Neural crest cell (in vitro differentiated cells): Measurements from ENCODE around the gene ATRAID. TPM values are rescaled to one million over a fixed set of nuclear protein-coding genes. Genes with fewer than 3 reads are reported as not detected.

Experiments
- DNase-seq: peaks from one replicate; pipeline ENCODE4 v3.0.0; 2021; ENCODE audit warnings: low read depth, mixed read lengths, low spot score
- H3K27ac Mint-ChIP-seq: one replicate; pipeline ENCODE4 v1.8.0; 2021; ENCODE audit warnings: mild to moderate bottlenecking, mixed read lengths; ENCODE audit not compliant: unreplicated experiment
- H3K27me3 Mint-ChIP-seq: 2 replicates; pipeline ENCODE4 v1.8.0; 2021; ENCODE audit warnings: low read depth, mild to moderate bottlenecking, mixed read lengths
- H3K36me3 Mint-ChIP-seq: 2 replicates; pipeline ENCODE4 v1.8.0; 2021; ENCODE audit warnings: low read depth, mild to moderate bottlenecking, mixed read lengths
- H3K4me1 Mint-ChIP-seq: 2 replicates; pipeline ENCODE4 v1.8.0; 2021; ENCODE audit warnings: mixed read lengths
- H3K4me3 Mint-ChIP-seq: one replicate; pipeline ENCODE4 v1.8.0; 2021; ENCODE audit warnings: mild to moderate bottlenecking, mixed read lengths
- H3K9me3 Mint-ChIP-seq: 2 replicates; pipeline ENCODE4 v1.8.0; 2021; ENCODE audit warnings: mixed read lengths
- CTCF ChIP-seq: fragments of 200-600 bp; sonication (generic); conservative IDR thresholded peaks from 2 replicates; pipeline ENCODE4 v1.5.0; 2021; ENCODE audit warnings: antibody characterized with exemption, mild to moderate bottlenecking
- total RNA-seq: library from RNA; stranded (reverse); gene quantifications from 2 replicates; pipeline ENCODE4 v1.2.1, GENCODE V29; 2021

The ATRAID gene
- total RNA-seq, 1 donor from 2014 or later, result 86.3 TPM

DNA sequence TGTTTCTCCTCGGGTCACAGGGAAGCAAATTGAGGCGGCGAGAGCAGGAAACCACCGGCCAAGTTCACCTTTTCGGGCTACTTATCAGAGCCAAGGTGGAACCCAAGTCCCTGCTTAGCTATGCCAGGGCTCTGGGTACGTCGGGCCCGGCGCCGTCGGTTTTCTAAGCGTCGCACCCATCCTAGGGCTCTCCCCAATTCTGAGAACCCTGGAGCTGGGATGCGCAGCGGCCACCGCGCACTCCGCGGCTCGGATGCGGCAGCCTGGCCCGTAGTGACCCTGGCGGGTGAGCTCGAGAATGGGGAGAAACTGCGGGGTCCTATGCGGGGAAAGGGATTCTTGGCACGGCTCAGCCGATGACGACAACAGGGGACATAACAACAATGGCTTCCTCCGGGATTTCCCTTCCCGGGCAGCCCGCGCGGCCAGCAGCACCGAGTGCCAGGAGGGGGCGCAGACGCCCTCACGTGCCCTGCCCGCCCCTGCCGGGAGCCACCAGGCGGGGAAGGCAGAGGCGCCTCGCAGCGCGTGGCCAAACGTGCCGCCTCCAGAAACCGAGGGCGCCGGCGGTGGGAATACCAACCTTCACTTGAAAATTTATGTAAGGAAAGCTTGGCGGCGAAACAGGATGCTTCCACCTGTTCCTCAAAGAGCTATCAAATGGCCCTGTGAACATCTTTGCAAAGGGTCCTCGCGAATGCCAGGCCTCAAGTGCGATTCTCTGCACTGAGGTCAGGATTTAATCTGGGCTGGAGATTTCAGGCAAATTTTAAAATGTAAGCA lies 53.1 kb downstream of the ATRAID start:
- Mint-ChIP-seq H3K4me3 (peak overlapping the region; percentile 83), H3K9me3 (no peaks in the 10 kb centered on the region), H3K4me1 (peaks cover 15% of the 10 kb centered on the region), H3K27me3 (peaks cover 27% of the 10 kb centered on the region), H3K27ac (no peak overlapping the region), H3K36me3 (peaks cover 3% of the 10 kb centered on the region)
- TF ChIP-seq CTCF, result peak; percentile 68
- DNase-seq, result peak; percentile 76

GRCh38 chr2:27265536-27265870 lies 53.7 kb downstream of the ATRAID start:
- Mint-ChIP-seq H3K4me1 (peaks cover 15% of the 10 kb centered on the region), H3K4me3 (peak overlapping the region; percentile 27), H3K9me3 (no peaks in the 10 kb centered on the region), H3K36me3 (peaks cover 3% of the 10 kb centered on the region), H3K27me3 (peaks cover 27% of the 10 kb centered on the region), H3K27ac (no peak overlapping the region)
- TF ChIP-seq CTCF, result no peak
- no peak for DNase-seq

Other genes starting within 250 kb of the ATRAID start
- 16.3 and 17.5 TPM in 2 replicates for gene MAPRE3, start 241.4 kb upstream of the ATRAID start, total RNA-seq
- gene TMEM214, start 179.1 kb upstream of the ATRAID start, total RNA-seq, result 54.0 and 55.2 TPM in 2 replicates
- 67.2 and 67.7 TPM in 2 replicates for gene AGBL5, start 160.4 kb upstream of the ATRAID start, total RNA-seq
- gene OST4, start 140.4 kb upstream of the ATRAID start, total RNA-seq, result 232 and 236 TPM in 2 replicates
- gene EMILIN1, start 133.4 kb upstream of the ATRAID start, total RNA-seq, result 22.6 and 24.1 TPM in 2 replicates
- 10.0 and 10.6 TPM in 2 replicates for gene KHK, start 125.3 kb upstream of the ATRAID start, total RNA-seq
- gene CGREF1, start 92.9 kb upstream of the ATRAID start, total RNA-seq, result 1.3 and 2.1 TPM in 2 replicates
- 0.47 and 0.82 TPM in 2 replicates for gene ABHD1, start 88.2 kb upstream of the ATRAID start, total RNA-seq
- gene PREB, start 77.4 kb upstream of the ATRAID start, total RNA-seq, result 52.5 and 56.3 TPM in 2 replicates
- gene PRR30, start 72.6 kb upstream of the ATRAID start, total RNA-seq, result not detected in 2 replicates
- not detected in 2 replicates for gene TCF23, start 63.0 kb upstream of the ATRAID start, total RNA-seq
- 129 and 140 TPM in 2 replicates for gene SLC5A6, start 227 bp downstream of the ATRAID start, total RNA-seq
- 117 and 127 TPM in 2 replicates for gene CAD, start 5.3 kb downstream of the ATRAID start, total RNA-seq
- gene SLC30A3, start 51.0 kb downstream of the ATRAID start, total RNA-seq, result 0.48 and 0.93 TPM in 2 replicates
- not detected in 2 replicates for gene DNAJC5G, start 63.4 kb downstream of the ATRAID start, total RNA-seq
- not detected in 2 replicates for gene TRIM54, start 70.4 kb downstream of the ATRAID start, total RNA-seq
- gene UCN, start 96.4 kb downstream of the ATRAID start, total RNA-seq, result 1.6 and 1.9 TPM in 2 replicates
- gene MPV17, start 111.1 kb downstream of the ATRAID start, total RNA-seq, result 84.5 and 90.7 TPM in 2 replicates
- gene GTF3C2, start 144.7 kb downstream of the ATRAID start, total RNA-seq, result 109 and 114 TPM in 2 replicates
- gene EIF2B4, start 158.3 kb downstream of the ATRAID start, total RNA-seq, result 72.5 TPM in 2 replicates
- gene SNX17, start 158.6 kb downstream of the ATRAID start, total RNA-seq, result 104 and 109 TPM in 2 replicates
- 26.5 and 27.9 TPM in 2 replicates for gene ZNF513, start 168.7 kb downstream of the ATRAID start, total RNA-seq
- gene PPM1G, start 197.6 kb downstream of the ATRAID start, total RNA-seq, result 157 and 163 TPM in 2 replicates
- gene NRBP1, start 216.6 kb downstream of the ATRAID start, total RNA-seq, result 107 TPM in 2 replicates
- gene KRTCAP3, start 230.3 kb downstream of the ATRAID start, total RNA-seq, result 5.5 and 6.9 TPM in 2 replicates